22Rv1 (cell line): ENCODE measurements around the gene ATP8B1.

Source experiments
- CTCF ChIP-seq: fragments of 450-650 bp; IDR thresholded peaks from 2 replicates; pipeline ENCODE4 v1.5.1; 2017; ENCODE audit warnings: mild to moderate bottlenecking
- ZFX ChIP-seq: fragments of 450-650 bp; IDR thresholded peaks from 2 replicates; pipeline ENCODE4 v1.6.1; 2017; ENCODE audit warnings: antibody characterized with exemption, borderline replicate concordance

GRCh38 chr18:57794951-57795728 lies 8.0 kb downstream of the ATP8B1 start:
- no peak for TF ChIP-seq CTCF
- TF ChIP-seq ZFX = no peak
